Keratinocyte (primary cell): Measurements from ENCODE around the gene UNKL. TPM values are rescaled to one million over a fixed set of nuclear protein-coding genes. Genes with fewer than 3 reads are reported as not detected.

Source experiments
- DNase-seq: peaks from one replicate; pipeline ENCODE4 v3.0.0-alpha.2; 2011; ENCODE audit warnings: low read depth, missing footprints, low spot score
- FAIRE-seq: peaks from 2 replicates; lab custom pipeline; 2011; peaks lifted over from hg19 to GRCh38; lab: Jason Lieb, UNC
- H2AFZ ChIP-seq: 2 replicates; pipeline ENCODE4 v1.6.0; 2012; ENCODE audit warnings: low read length, control low read depth, inconsistent platforms; ENCODE audit not compliant: control insufficient read depth
- H3K27ac ChIP-seq: 2 replicates; pipeline ENCODE4 v1.5.1; 2011; ENCODE audit warnings: low read length; ENCODE audit not compliant: control insufficient read depth, insufficient read depth
- H3K27me3 ChIP-seq: 3 replicates; pipeline ENCODE4 v1.6.0; 2011; ENCODE audit warnings: low read length; ENCODE audit not compliant: control insufficient read depth, insufficient read depth; ENCODE audit errors: extremely low read depth
- H3K36me3 ChIP-seq, 2 experiments: 2 replicates in 1 of 2; 3 replicates in 1 of 2; pipeline ENCODE4 v1.5.1; 2011; ENCODE audit warnings: low read length in 2 of 2, mild to moderate bottlenecking in 1 of 2; ENCODE audit not compliant: control insufficient read depth in 2 of 2, insufficient read depth in 2 of 2; ENCODE audit errors: extremely low read depth in 1 of 2
- H3K4me1 ChIP-seq: 3 replicates; pipeline ENCODE4 v1.5.1; 2011; ENCODE audit warnings: low read length; ENCODE audit not compliant: control insufficient read depth, insufficient read depth; ENCODE audit errors: extremely low read depth
- H3K4me2 ChIP-seq: 3 replicates; pipeline ENCODE4 v1.6.0; 2011; ENCODE audit warnings: low read depth, low read length; ENCODE audit not compliant: control insufficient read depth, insufficient read depth; ENCODE audit errors: extremely low read depth
- H3K4me3 ChIP-seq, 3 experiments: fragments of 200-600 bp in 1 of 3; sonication (generic) in 1 of 3; 2 replicates in 2 of 3; 3 replicates in 1 of 3; pipeline ENCODE4 v1.5.1; 2011 to 2016; ENCODE audit warnings: low read length in 3 of 3, mild to moderate bottlenecking in 3 of 3, control low read depth in 2 of 3, inconsistent platforms in 1 of 3, low read depth in 1 of 3, mixed read lengths in 1 of 3, mixed run types in 1 of 3, moderate library complexity in 1 of 3; ENCODE audit not compliant: control insufficient read depth in 2 of 3, insufficient read depth in 2 of 3; ENCODE audit errors: extremely low read depth in 1 of 3
- H3K79me2 ChIP-seq: 2 replicates; pipeline ENCODE4 v1.6.0; 2012; ENCODE audit warnings: low read length; ENCODE audit not compliant: control insufficient read depth, insufficient read depth
- H3K9ac ChIP-seq: 3 replicates; pipeline ENCODE4 v1.6.0; 2011; ENCODE audit warnings: low read length; ENCODE audit not compliant: control insufficient read depth, insufficient read depth; ENCODE audit errors: extremely low read depth
- H3K9me1 ChIP-seq: 3 replicates; pipeline ENCODE4 v1.6.0; 2011; ENCODE audit warnings: low read length; ENCODE audit not compliant: control insufficient read depth, insufficient read depth; ENCODE audit errors: extremely low read depth
- H3K9me3 ChIP-seq: 2 replicates; pipeline ENCODE4 v1.5.1; 2012; ENCODE audit warnings: low read depth, low read length; ENCODE audit not compliant: control insufficient read depth
- H4K20me1 ChIP-seq: 3 replicates; pipeline ENCODE4 v1.6.0; 2011; ENCODE audit warnings: low read length; ENCODE audit not compliant: control insufficient read depth, insufficient read depth; ENCODE audit errors: extremely low read depth
- CTCF ChIP-seq, 3 experiments: IDR thresholded peaks in 1 of 3; conservative IDR thresholded peaks in 1 of 3; optimal IDR thresholded peaks in 1 of 3; 2 replicates in 2 of 3; 3 replicates in 1 of 3; pipeline versions ENCODE3 to v1.5.1; 2011; ENCODE audit warnings: low read length in 3 of 3, mild to moderate bottlenecking in 3 of 3, moderate library complexity in 2 of 3, control low read depth in 1 of 3, inconsistent platforms in 1 of 3; ENCODE audit not compliant: insufficient read depth in 2 of 3; ENCODE audit errors: extremely low read depth in 1 of 3
- EZH2 ChIP-seq: IDR thresholded peaks from one replicate; pipeline ENCODE4 v1.6.1; 2012; ENCODE audit warnings: inconsistent platforms, mild to moderate bottlenecking, low read length, moderate library complexity
- dilution Hi-C: fragments of 300-500 bp; cut with MboI; formaldehyde crosslinking; loops from one replicate; pipeline ENCODE4 v1.7.0; 2020; ENCODE audit warnings: low sequenced_read_pairs; ENCODE audit not compliant: extremely low pct_ligation_motif_present
- polyA plus RNA-seq, 5 experiments: library from polyadenylated mRNA; depleted of rRNA in 3 of 5; stranded (reverse) in 3 of 5; stranded (forward) in 1 of 5; unstranded in 1 of 5; fragments of >200 nt; gene quantifications; 1 replicate in 1 of 5; 2 replicates in 3 of 5; 3 replicates in 1 of 5; pipeline versions ENCODE4 v1.2.1 to v1.2.3, GENCODE V29; 2011 to 2012; ENCODE audit warnings: missing spikeins in 2 of 5, low read depth in 1 of 5, low replicate concordance in 1 of 5

Gene UNKL
- polyA plus RNA-seq, 1 donor (not counting 4 experiments of a cell fraction or from before 2014, with no cell fraction given): 2.3 TPM

DNA sequence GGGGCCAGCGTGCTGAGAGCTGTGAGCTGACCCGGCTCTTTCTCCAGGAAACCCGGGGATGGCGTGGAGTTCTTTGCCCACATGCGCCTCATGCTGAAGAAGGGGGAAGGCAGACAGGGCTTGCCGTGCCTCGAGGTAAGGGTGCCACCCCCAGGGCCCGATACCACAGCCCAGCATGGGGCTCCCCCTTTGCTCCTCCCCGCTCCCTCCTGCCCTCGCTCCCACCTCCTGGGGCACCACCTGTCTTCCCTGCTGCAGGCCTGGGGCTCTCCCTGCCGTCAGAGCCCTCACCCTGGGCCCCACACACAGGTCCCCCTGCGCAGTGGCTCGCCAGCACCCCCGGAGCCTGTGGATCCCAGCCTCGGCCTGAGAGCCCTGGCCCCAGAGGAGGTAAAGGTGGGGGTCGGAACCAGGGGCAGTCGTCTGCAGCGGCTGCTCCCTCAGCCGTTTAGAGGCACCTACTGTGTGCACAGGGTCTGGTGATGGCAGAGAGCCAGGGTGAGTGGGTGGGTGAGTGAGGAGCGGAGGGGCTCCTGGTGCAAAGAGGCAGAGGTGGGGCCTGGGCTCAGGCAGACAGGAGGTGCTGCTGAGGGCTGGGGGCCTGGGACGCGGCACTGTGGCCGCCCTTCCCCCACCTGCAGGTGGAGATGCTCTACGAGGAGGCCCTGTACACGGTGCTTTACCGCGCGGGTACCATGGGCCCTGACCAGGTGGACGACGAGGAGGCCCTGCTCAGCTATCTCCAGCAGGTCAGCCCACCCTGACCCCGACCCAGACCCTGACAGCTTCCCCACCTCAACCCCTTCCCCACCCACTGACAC is 75.4 kb downstream of the UNKL start:
- dilution Hi-C loops: no loop called here
- no peak for FAIRE-seq

DNA sequence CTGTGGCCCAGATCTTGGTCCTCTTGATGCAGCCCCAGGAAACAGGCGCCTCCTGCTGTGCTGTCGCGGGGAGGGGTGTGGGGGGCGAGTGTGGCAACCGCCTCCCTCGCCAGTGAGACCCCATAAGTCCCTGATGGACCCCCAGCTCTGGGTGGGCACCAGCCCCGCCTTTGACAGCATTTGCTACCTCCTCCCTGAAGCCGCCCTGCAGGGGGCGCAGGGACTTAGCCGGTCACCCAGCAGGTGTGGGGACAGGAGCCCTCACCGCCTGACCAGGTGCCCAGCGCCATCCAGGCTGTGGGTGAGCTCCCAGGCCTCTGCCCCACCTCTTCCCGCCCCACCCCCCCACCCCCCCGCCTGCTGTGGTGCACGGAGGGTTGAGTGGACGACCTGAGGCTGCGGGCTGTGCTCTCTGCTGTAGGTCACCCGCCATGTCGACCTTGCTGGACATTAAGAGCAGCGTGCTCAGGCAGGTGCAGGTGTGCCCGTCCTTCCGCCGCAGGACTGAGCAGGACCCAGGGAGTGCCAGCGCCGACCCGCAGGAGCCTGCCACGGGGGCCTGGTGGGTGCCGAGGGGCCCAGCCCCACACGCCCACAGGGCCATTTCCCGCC is 76.3 kb downstream of the UNKL start:
- Histone ChIP-seq H3K9me1 (no peaks in the 10 kb centered on the region), H3K4me1 (peaks cover 6% of the 10 kb centered on the region), H3K27me3 (peaks cover 58% of the 10 kb centered on the region), H2AFZ (no peak overlapping the region), H3K36me3 (no peaks in the 10 kb centered on the region), H4K20me1 (peaks cover 5% of the 10 kb centered on the region), H3K9ac (no peak overlapping the region), H3K79me2 (no peaks in the 10 kb centered on the region), H3K9me3 (no peaks in the 10 kb centered on the region), H3K4me2 (no peak overlapping the region), H3K4me3 (no peak overlapping the region), H3K27ac (no peak overlapping the region)
- dilution Hi-C loops: no loop called here
- peak; percentile 19 to 64 (median 50) for TF ChIP-seq CTCF (optimal IDR thresholded peaks at IDR 0.05 in 1 of 3, IDR thresholded peaks at IDR 0.05 in 1 of 3, conservative IDR thresholded peaks at IDR 0.05 in 1 of 3; ENCODE audit: extremely low read depth in 1 of 3, insufficient read depth in 2 of 3, low read length in 3 of 3)
- no peak for TF ChIP-seq EZH2
- no peak for DNase-seq
- no peak for FAIRE-seq

More for the DNA sequence above, 75.4 kb downstream of the UNKL start:
- peaks cover 56% of the 10 kb centered on the region for H3K27me3 ChIP-seq
- no peaks in the 10 kb centered on the region for H3K36me3 ChIP-seq
- no peaks in the 10 kb centered on the region for H3K9me1 ChIP-seq
- no peak for DNase-seq
- H3K9me3 ChIP-seq: no peaks in the 10 kb centered on the region
- peaks cover 5% of the 10 kb centered on the region for H4K20me1 ChIP-seq
- H3K27ac ChIP-seq: no peak overlapping the region
- no peak overlapping the region for H3K4me2 ChIP-seq
- no peak for TF ChIP-seq EZH2
- no peak for TF ChIP-seq CTCF (optimal IDR thresholded peaks at IDR 0.05 in 1 of 3, IDR thresholded peaks at IDR 0.05 in 1 of 3, conservative IDR thresholded peaks at IDR 0.05 in 1 of 3; ENCODE audit: extremely low read depth in 1 of 3, insufficient read depth in 2 of 3, low read length in 3 of 3)
- no peaks in the 10 kb centered on the region for H3K79me2 ChIP-seq
- no peak overlapping the region for H2AFZ ChIP-seq
- H3K4me1 ChIP-seq: peaks cover 9% of the 10 kb centered on the region
- no peak overlapping the region for H3K4me3 ChIP-seq
- H3K9ac ChIP-seq: no peak overlapping the region
